H9 (cell line): ENCODE measurements around the gene FOXM1. TPM values are rescaled to one million over a fixed set of nuclear protein-coding genes. Genes with fewer than 3 reads are reported as not detected.

Experiments
- DNase-seq: peaks from one replicate; pipeline ENCODE4 v3.0.0-alpha.2; 2017
- H2AFZ ChIP-seq: one replicate; pipeline ENCODE4 v1.6.1; 2013; ENCODE audit warnings: mild to moderate bottlenecking, low read length, control low read depth, moderate library complexity
- H2AK5ac ChIP-seq: 2 replicates; pipeline ENCODE4 v1.6.1; 2013; ENCODE audit warnings: low read length, control low read depth, mixed read lengths; ENCODE audit not compliant: insufficient read length
- H2BK120ac ChIP-seq: one replicate; pipeline ENCODE4 v1.6.1; 2013; ENCODE audit warnings: low read depth, mild to moderate bottlenecking, low read length, control low read depth, inconsistent platforms; ENCODE audit not compliant: poor library complexity, severe bottlenecking
- H2BK12ac ChIP-seq: 2 replicates; pipeline ENCODE4 v1.6.1; 2013; ENCODE audit warnings: low read length, control low read depth, mixed read lengths, low read depth; ENCODE audit not compliant: insufficient read length
- H2BK15ac ChIP-seq: 2 replicates; pipeline ENCODE4 v1.6.1; 2013; ENCODE audit warnings: low read depth, low read length, control low read depth
- H2BK20ac ChIP-seq: one replicate; pipeline ENCODE4 v1.6.1; 2013; ENCODE audit warnings: low read depth, mild to moderate bottlenecking, low read length, control low read depth, inconsistent platforms; ENCODE audit not compliant: poor library complexity, severe bottlenecking
- H2BK5ac ChIP-seq: 2 replicates; pipeline ENCODE4 v1.6.1; 2013; ENCODE audit warnings: low read length, control low read depth, mixed read lengths; ENCODE audit not compliant: insufficient read length
- H3K14ac ChIP-seq: 2 replicates; pipeline ENCODE4 v1.6.1; 2013; ENCODE audit warnings: low read length, control low read depth; ENCODE audit not compliant: insufficient read depth
- H3K18ac ChIP-seq: 2 replicates; pipeline ENCODE4 v1.6.1; 2013; ENCODE audit warnings: low read depth, mild to moderate bottlenecking, mixed read lengths, low read length, control low read depth; ENCODE audit not compliant: insufficient read length
- H3K23ac ChIP-seq: 2 replicates; pipeline ENCODE4 v1.6.1; 2013; ENCODE audit warnings: low read length, control low read depth, mixed read lengths, low read depth; ENCODE audit not compliant: insufficient read length
- H3K23me2 ChIP-seq: 2 replicates; pipeline ENCODE4 v1.6.1; 2013; ENCODE audit warnings: low read depth, mild to moderate bottlenecking, mixed read lengths, low read length, control low read depth; ENCODE audit not compliant: insufficient read length, poor library complexity, severe bottlenecking
- H3K27ac ChIP-seq: 2 replicates; pipeline ENCODE4 v1.5.1; 2013; ENCODE audit warnings: low read length, control low read depth, mixed read lengths, low read depth; ENCODE audit not compliant: insufficient read length
- H3K27me3 ChIP-seq: 2 replicates; pipeline ENCODE4 v1.6.1; 2013; ENCODE audit warnings: low read length, control low read depth, inconsistent platforms; ENCODE audit not compliant: insufficient read depth
- H3K4ac ChIP-seq: 2 replicates; pipeline ENCODE4 v1.6.1; 2013; ENCODE audit warnings: low read depth, mild to moderate bottlenecking, control low read depth, inconsistent platforms, low read length, moderate library complexity
- H3K4me1 ChIP-seq: 2 replicates; pipeline ENCODE4 v1.6.1; 2013; ENCODE audit warnings: low read length, control low read depth, inconsistent platforms; ENCODE audit not compliant: insufficient read depth
- H3K4me2 ChIP-seq: 2 replicates; pipeline ENCODE4 v1.6.1; 2013; ENCODE audit warnings: low read length, control low read depth, mixed read lengths; ENCODE audit not compliant: insufficient read length, insufficient read depth
- H3K56ac ChIP-seq: 2 replicates; pipeline ENCODE4 v1.6.1; 2013; ENCODE audit warnings: low read depth, mild to moderate bottlenecking, mixed read lengths, low read length, control low read depth; ENCODE audit not compliant: insufficient read length
- H3K79me1 ChIP-seq: 2 replicates; pipeline ENCODE4 v1.6.1; 2013; ENCODE audit warnings: low read depth, mild to moderate bottlenecking, moderate library complexity, low read length, control low read depth, inconsistent platforms; ENCODE audit not compliant: insufficient read depth, poor library complexity, severe bottlenecking
- H3K79me2 ChIP-seq: 2 replicates; pipeline ENCODE4 v1.6.1; 2013; ENCODE audit warnings: low read length, control low read depth, inconsistent platforms; ENCODE audit not compliant: insufficient read depth
- H3K9ac ChIP-seq: 2 replicates; pipeline ENCODE4 v1.6.1; 2013; ENCODE audit warnings: low read length, control low read depth, mixed read lengths; ENCODE audit not compliant: insufficient read length; ENCODE audit errors: extremely low read depth
- H3K9me3 ChIP-seq: one replicate; pipeline ENCODE4 v1.6.1; 2013; ENCODE audit warnings: low read depth, low read length, inconsistent platforms; ENCODE audit not compliant: control insufficient read depth
- H3T11ph ChIP-seq: one replicate; pipeline ENCODE4 v1.6.1; 2013; ENCODE audit warnings: mild to moderate bottlenecking, low read length, control low read depth, inconsistent platforms
- H4K20me1 ChIP-seq: one replicate; pipeline ENCODE4 v1.6.1; 2013; ENCODE audit not compliant: control insufficient read depth, insufficient read length, insufficient read depth
- H4K5ac ChIP-seq: 2 replicates; pipeline ENCODE4 v1.6.1; 2013; ENCODE audit warnings: low read depth, mild to moderate bottlenecking, mixed read lengths, low read length, control low read depth; ENCODE audit not compliant: insufficient read length
- H4K8ac ChIP-seq: replicated peaks from 2 replicates; pipeline ENCODE4 v1.6.1; 2013; ENCODE audit warnings: low read length, control low read depth, mixed read lengths, low read depth; ENCODE audit not compliant: insufficient read length
- H4K91ac ChIP-seq: 2 replicates; pipeline ENCODE4 v1.6.1; 2013; ENCODE audit warnings: low read depth, mild to moderate bottlenecking, moderate library complexity, mixed read lengths, low read length, control low read depth; ENCODE audit not compliant: insufficient read length
- H3K27ac Mint-ChIP-seq, 3 experiments: 2 replicates in 2 of 3; 3 replicates in 1 of 3; pipeline ENCODE4 v1.8.0; 2020 to 2021; ENCODE audit warnings: mixed read lengths in 3 of 3, mild to moderate bottlenecking in 1 of 3, moderate library complexity in 1 of 3
- H3K27me3 Mint-ChIP-seq: 2 replicates; pipeline ENCODE4 v1.8.0; 2021; ENCODE audit warnings: low read depth, mild to moderate bottlenecking, moderate library complexity, mixed read lengths
- H3K36me3 Mint-ChIP-seq, 3 experiments: 2 replicates in 2 of 3; 3 replicates in 1 of 3; pipeline ENCODE4 v1.8.0; 2020 to 2021; ENCODE audit warnings: low read depth in 3 of 3, mixed read lengths in 3 of 3; ENCODE audit not compliant: insufficient read depth in 1 of 3
- H3K4me1 Mint-ChIP-seq, 2 experiments: 2 replicates each; pipeline ENCODE4 v1.8.0; 2020; ENCODE audit warnings: mixed read lengths in 2 of 2
- H3K4me3 Mint-ChIP-seq, 2 experiments: 2 replicates in 1 of 2; 3 replicates in 1 of 2; pipeline ENCODE4 v1.8.0; 2020 to 2021; ENCODE audit warnings: mild to moderate bottlenecking in 2 of 2, mixed read lengths in 2 of 2, moderate library complexity in 1 of 2
- H3K9me3 Mint-ChIP-seq, 2 experiments: 2 replicates in 1 of 2; 3 replicates in 1 of 2; pipeline ENCODE4 v1.8.0; 2020; ENCODE audit warnings: mild to moderate bottlenecking in 2 of 2, mixed read lengths in 2 of 2, moderate library complexity in 1 of 2
- CTCF ChIP-seq: fragments of 200-600 bp; sonication (generic); conservative IDR thresholded peaks from 3 replicates; pipeline ENCODE4 v1.8.0; 2021; ENCODE audit warnings: antibody characterized with exemption, mild to moderate bottlenecking
- WGBS: extraction: QIAGEN DNeasy Blood & Tissue Kit; methylation state at CpG from one replicate; pipeline ENCODE4 v1.1.7; 2013; ENCODE audit warnings: missing lambda C conversion rate, low lambda C conversion rate, mixed read lengths; ENCODE audit not compliant: insufficient read length; ENCODE audit errors: extremely low coverage; 5-methylcytosine and 5-hydroxymethylcytosine counted together
- total RNA-seq: library from RNA; stranded (reverse); gene quantifications from 2 replicates; pipeline ENCODE4 v1.2.1, GENCODE V29; 2021

The FOXM1 gene
- total RNA-seq, 1 experiment from 2014 or later = 109 TPM

GRCh38 chr12:2858944-2859421, 18.0 kb downstream of the FOXM1 start:
- Histone ChIP-seq H2BK5ac (no peak overlapping the region), H4K91ac (no peak overlapping the region), H3T11ph (no peak overlapping the region), H3K14ac (no peak overlapping the region), H3K4ac (no peak overlapping the region), H3K9ac (no peak overlapping the region), H3K27me3 (no peaks in the 10 kb centered on the region), H3K23me2 (no peaks in the 10 kb centered on the region), H3K18ac (no peak overlapping the region), H2AK5ac (no peak overlapping the region), H2BK12ac (no peak overlapping the region), H4K20me1 (no peaks in the 10 kb centered on the region), H3K4me2 (no peak overlapping the region), H2BK20ac (no peak overlapping the region), H3K9me3 (no peaks in the 10 kb centered on the region), H3K4me1 (no peaks in the 10 kb centered on the region), H3K79me2 (no peaks in the 10 kb centered on the region), H3K23ac (no peak overlapping the region), H2AFZ (no peak overlapping the region), H4K5ac (no peak overlapping the region), H3K56ac (no peak overlapping the region), H3K79me1 (no peaks in the 10 kb centered on the region), H3K27ac (no peak overlapping the region), H2BK120ac (no peak overlapping the region), H4K8ac (no peak overlapping the region), H2BK15ac (no peak overlapping the region)
- Mint-ChIP-seq H3K27ac (peak overlapping the region; percentile 44 to 92 (median 74); a peak in 5 of 7 replicates), H3K27me3 (peaks cover 3% of the 10 kb centered on the region), H3K4me3 (peak overlapping the region in 1 of 2 experiments; percentile 40; a peak in 2 of 5 replicates), H3K4me1 (peaks cover 14 to 38% of the 10 kb centered on the region in 2 experiments), H3K36me3 (peaks cover 37 to 50% (median 49%) of the 10 kb centered on the region in 3 experiments), H3K9me3 (no peaks in the 10 kb centered on the region)
- DNase-seq = no peak
- no CpG with 5 or more reads among the region's 12 CpGs for WGBS
- no peak for TF ChIP-seq CTCF
